HG02938 (cell line): ENCODE results near the gene VPS37C.
A peak's percentile ranks its signal among the peaks of the same experiment; 100 is the strongest.
"Not testable (repeated sequence)": the region's sequence is repeated elsewhere in the genome, so short reads cannot be mapped to it uniquely, and the experiment has no call there.

Experiments
- ATAC-seq: cut with Tn5 transposase; IDR thresholded peaks from one replicate; pipeline ENCODE4 v1.9.1; 2021; ENCODE audit warnings: mild to moderate bottlenecking, moderate library complexity; ENCODE audit not compliant: unreplicated experiment

The VPS37C gene

GRCh38 chr11:61161190-61162091, at the start of gene VPS37C:
TSS of gene VPS37C (minus strand) at chr11:61161426. CDS start at chr11:61138829, 22,597 bp downstream.
- ATAC-seq = peak; percentile 67

- ATAC-seq = not testable (repeated sequence)
Measured at GRCh38 chr11:61210629-61211028, 49.4 kb upstream of the VPS37C start.

- not testable (repeated sequence) for ATAC-seq
Measured at GRCh38 chr11:61207636-61208310, 46.5 kb upstream of the VPS37C start.

GRCh38 chr11:61204502-61205059, 43.4 kb upstream of the VPS37C start:
- not testable (repeated sequence) for ATAC-seq

DNA sequence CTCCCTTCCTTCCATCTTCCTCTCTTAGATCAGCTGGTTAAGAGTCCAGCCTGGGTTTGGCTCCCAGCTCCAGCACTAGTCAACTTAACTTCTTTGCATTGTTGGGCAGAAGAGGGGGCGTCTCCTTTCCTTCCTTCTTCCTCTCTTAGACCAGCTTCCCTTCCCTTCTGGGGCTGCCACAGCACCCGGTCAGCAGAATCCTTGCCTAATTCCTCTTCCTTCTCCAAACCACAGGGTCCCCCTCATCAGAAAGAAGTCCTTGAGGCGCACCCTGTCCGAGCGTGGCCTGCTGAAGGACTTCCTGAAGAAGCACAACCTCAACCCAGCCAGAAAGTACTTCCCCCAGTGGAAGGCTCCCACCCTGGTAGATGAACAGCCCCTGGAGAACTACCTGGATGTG, 42.6 kb upstream of the VPS37C start:
- not testable (repeated sequence) for ATAC-seq

DNA sequence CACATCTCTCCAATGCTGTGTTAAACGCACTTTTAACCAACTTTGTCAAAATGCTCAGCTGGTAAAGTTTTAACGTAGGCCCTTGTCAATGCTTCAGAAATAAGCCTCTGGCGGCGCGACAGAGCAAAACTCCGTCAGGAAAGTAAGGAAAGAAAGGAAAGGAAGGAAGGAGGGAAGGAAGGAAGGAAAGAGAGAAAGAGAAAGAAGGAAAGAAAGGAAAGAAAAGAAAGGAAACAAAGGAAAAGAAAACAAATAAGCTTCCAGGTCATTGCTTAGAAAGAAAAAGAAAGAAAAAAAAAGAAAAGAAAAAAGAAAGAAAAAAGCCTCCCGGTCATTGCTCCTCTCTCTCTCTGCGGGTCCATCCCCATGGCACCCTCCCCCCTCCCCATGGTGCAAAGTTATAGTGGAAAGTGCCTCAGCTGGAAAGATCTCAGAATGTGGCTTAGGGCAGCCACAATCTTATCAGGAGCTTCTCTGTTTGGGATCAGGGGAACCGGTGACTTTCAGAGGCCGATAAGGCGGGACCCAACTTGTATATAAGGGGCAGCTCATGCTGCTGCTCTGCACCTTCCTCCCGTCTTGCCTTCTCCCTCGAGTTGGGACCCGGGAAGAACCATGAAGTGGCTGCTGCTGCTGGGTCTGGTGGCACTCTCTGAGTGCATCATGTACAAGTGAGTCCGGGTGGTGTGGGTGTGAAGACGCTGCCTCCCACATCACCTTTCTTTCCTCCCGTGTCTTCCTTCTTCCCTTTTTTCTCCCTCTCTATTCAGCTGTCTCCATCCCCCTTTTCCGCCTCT, 41.9 kb upstream of the VPS37C start, which contains the start of gene PGA3:
Gene PGA3, plus strand, starts transcription at position 566 of the 797 bp plus-strand sequence. Its CDS starts 50 bp downstream, at position 616.
- not testable (repeated sequence) for ATAC-seq

DNA sequence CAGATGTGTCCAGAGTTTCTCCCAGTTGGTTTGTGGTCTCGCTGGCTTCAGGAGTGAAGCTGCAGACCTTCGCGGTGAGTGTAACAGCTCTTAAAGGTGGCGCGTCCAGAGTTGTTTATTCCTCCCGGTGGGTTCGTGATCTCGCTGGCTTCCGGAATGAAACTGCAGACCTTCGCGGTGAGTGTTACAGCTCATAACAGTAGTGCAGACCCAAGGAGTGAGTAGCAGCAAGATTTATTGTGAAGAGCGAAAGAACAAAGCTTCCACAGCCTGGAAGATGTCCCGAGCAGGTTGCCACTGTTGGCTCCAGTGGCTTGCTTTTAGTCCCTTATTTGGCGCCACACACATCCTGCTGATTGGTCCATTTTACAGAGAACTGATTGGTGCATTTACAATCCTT, 40.2 kb upstream of the VPS37C start:
- no peak for ATAC-seq

DNA sequence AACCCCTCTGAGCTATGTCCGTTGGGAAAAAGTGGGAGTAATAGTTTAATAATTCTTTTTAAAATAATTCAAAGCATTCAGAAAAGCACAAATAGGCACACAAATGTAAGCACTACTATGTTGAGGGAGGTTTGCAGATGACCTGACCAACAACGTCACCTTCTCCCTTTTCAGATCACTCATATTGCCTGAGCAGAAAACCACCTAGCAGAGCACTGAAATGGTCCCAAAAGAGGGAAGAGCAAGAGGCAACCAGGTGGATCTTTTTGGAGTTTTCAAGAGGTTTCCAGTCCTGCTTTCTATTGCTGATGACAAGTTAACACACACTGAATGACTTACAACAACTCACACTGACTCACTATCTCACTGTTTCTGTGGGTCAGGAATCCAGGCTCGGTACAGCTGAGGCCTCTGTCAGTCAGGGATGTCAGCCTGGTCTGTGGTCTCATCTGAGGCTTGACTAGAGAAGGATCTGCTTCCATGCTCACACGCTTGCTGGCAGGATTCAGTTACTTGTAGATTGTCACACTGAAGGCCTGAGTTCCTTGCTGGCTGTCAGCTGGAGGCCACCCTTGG, 37.8 kb upstream of the VPS37C start:
- no peak for ATAC-seq

DNA sequence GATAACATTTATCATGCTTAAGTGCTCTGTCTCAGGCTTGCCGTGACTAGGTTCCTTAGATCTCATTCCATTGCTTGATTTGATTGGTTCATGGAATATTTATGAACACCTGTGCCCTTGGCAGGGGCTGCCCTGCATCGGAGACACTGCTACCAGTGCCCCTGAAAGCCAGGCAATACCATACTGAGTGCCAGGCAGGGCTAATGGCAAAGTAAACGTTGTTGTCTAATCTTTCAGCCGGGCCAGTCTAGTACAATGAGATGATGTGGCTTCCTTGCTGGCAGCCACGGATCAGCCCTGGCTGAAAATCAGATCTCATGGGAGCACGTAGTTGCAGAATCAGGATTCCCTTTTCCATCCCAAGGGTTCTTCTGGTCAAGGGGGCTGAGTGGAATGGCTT, 37.1 kb upstream of the VPS37C start:
- no peak for ATAC-seq

DNA sequence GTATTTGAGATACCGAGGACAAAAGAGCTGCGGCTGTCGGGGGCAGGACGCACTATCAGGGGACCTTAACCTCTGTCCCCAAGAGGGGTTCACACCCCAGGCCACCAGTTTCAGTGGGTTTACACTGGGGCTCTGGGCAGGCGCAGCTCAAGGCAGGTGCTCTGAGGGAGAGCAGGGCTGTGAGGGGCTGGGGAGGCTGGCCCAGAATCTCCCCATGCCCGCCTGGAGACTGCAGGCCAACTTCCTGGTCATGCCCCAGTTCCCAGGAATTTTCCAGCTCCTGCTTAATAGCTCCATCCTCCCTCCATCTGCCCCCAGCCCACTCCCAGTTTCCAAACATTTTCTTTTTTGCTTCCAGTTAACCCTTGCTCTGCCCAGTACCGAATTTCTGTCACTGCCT, 34.5 kb upstream of the VPS37C start:
- ATAC-seq = no peak

- no peak for ATAC-seq
Measured at GRCh38 chr11:61194981-61195695, 33.9 kb upstream of the VPS37C start.

DNA sequence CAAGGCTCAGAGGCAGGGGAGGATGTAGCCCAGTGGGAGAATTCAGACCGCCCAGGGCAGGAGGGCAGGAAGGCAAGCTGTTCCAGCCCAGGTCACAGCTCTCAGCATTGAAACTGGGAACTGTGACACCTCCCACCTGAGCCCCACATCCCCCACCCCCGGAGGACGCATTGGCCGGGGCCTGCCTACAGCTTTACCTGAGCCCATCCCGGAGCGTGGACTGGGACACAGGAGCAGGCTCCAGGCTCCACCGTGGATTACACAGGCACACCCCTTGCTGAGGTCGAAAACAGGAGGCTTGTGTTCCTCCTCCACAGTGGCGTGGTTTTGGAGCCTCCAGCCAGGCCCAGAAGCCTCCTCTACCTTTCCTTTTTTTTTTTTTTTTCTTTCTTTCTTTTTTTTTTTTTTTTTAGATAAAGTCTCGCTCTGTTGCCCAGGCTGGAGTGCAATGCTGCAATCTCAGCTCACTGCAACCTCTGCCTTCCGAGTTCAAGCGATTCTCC, 33.0 kb upstream of the VPS37C start:
- no peak for ATAC-seq

GRCh38 chr11:61193596-61193995, 32.4 kb upstream of the VPS37C start:
- no peak for ATAC-seq

DNA sequence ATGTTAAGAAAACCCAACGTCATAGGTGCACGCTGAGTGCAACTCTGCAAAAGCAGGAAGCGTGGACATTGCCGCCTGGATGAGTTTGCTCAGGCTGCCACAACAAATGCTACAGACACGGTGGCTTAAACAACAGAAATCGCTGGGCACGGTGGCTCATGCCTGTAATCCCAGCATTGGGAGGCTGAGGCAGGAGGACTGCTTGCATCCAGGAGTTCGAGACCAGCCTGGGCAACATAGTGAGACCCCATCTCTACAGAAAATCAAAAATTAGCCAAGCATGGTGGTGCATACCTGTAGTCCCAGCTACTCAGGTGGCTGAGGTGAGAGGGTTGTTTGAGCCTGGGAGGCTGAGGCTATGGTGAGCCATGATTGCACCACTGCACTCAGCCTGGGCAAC, 28.7 kb upstream of the VPS37C start:
- ATAC-seq = no peak

DNA sequence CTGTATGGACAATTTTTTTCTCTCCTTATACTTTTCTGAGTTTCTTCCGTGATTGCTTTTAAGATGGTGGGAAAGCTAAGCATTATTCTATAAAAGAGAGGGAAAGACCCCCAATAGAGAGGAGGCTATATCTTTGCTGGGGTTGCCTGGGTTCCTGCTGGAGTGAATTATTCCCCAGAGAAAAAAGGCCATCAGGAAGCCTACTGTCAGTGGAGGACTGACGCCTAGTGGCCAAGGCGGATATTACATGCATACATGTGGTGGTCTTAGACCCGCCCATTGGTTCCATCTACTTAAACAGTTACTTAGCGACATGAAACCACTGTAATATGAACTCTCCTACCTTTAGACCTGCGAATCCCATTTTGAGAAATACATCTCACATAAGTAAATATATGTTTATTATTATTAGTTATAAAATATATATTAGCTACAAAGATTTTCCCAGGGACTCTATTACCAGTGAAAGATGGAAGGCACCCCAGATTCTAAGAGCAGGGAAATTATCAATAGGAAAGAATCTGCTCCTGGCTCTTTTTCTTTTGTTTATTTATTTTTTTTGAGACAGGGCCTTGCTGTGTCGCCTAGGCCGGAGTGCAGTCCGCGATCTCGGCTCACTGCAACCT, 26.4 kb upstream of the VPS37C start:
- no peak for ATAC-seq

GRCh38 chr11:61186504-61186903, 25.3 kb upstream of the VPS37C start:
- no peak for ATAC-seq

- no peak for ATAC-seq
Measured at GRCh38 chr11:61183645-61184044, 22.4 kb upstream of the VPS37C start.

GRCh38 chr11:61181489-61181888, 20.3 kb upstream of the VPS37C start:
- ATAC-seq = no peak

DNA sequence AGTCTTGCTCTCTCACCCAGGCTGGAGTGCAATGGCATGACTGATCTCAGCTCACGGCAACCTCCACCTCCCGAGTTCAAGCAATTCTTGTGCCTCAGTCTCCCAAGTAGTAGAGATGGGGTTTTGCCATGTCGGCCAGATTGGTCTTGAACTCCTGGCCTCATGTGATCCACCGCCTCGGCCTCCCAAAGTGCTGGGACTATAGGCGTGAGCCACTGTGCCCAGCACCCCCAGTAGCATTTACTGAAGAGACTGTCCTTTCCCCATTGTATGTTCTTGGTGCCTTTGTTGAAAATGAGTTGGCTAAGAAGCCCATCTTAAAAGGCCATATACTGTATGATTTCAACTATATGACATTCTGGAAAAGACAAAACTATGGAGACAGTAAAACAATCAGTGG, 19.0 kb upstream of the VPS37C start:
- not testable (repeated sequence) for ATAC-seq
